ENCODE data around the gene BBS2. TPM values are rescaled to one million over a fixed set of nuclear protein-coding genes. Genes with fewer than 3 reads are reported as not detected.

Gene BBS2
- total RNA-seq, 3 donors from 2014 or later (not counting 1 experiment from before 2014, with no cell fraction given), result 36.8 to 40.3 (median 38.2) TPM

DNA sequence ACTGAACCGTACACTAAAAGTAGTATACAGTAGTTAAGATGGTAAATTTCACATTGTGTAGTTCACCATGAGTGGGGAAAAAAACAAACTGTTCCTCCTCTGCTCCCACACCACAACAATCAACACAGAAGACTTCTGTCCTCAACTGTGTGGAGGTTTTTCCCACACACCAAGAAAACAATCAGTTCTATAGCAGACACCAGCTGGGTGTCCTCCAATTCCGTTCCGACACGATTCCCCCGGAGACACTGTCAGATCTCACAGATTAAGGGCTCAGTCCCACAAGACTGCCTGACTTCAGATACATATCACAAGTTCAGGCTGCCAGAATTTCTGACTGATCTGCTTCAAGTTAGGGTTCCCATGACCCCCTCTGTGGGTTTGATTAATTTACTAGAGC lies 31.8 kb downstream of the BBS2 start:
- Mint-ChIP-seq H3K4me1 (no peaks in the 10 kb centered on the region), H3K27ac (no peak overlapping the region), H3K4me3 (no peak overlapping the region), H3K9me3 (no peaks in the 10 kb centered on the region), H3K36me3 (no peaks in the 10 kb centered on the region), H3K27me3 (ENCODE audit: low read depth in 2 of 2) (no peaks in the 10 kb centered on the region)
- H3K9me3 ChIP-seq (ENCODE audit: control insufficient read depth, insufficient read depth, low read length), result no peaks in the 10 kb centered on the region
- H3K36me3 ChIP-seq (ENCODE audit: control insufficient read depth, insufficient read depth, low read length), result peaks cover 22% of the 10 kb centered on the region
- 94% methylated on average over 4 of the region's 5 CpGs for WGBS (ENCODE audit: insufficient coverage)
- no peaks in the 10 kb centered on the region for H3K4me1 ChIP-seq (ENCODE audit: control insufficient read depth, insufficient read depth, low read length)
- no peak for DNase-seq
- no peak overlapping the region for H3K4me3 ChIP-seq (ENCODE audit: low read length)
- H3K27ac ChIP-seq (ENCODE audit: low read length), result no peak overlapping the region
- H3K27me3 ChIP-seq (ENCODE audit: control insufficient read depth, insufficient read depth, low read length), result no peaks in the 10 kb centered on the region
- TF ChIP-seq, protein P1, sequence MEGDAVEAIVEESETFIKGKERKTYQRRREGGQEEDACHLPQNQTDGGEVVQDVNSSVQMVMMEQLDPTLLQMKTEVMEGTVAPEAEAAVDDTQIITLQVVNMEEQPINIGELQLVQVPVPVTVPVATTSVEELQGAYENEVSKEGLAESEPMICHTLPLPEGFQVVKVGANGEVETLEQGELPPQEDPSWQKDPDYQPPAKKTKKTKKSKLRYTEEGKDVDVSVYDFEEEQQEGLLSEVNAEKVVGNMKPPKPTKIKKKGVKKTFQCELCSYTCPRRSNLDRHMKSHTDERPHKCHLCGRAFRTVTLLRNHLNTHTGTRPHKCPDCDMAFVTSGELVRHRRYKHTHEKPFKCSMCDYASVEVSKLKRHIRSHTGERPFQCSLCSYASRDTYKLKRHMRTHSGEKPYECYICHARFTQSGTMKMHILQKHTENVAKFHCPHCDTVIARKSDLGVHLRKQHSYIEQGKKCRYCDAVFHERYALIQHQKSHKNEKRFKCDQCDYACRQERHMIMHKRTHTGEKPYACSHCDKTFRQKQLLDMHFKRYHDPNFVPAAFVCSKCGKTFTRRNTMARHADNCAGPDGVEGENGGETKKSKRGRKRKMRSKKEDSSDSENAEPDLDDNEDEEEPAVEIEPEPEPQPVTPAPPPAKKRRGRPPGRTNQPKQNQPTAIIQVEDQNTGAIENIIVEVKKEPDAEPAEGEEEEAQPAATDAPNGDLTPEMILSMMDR (IDR thresholded peaks at IDR 0.05), result no peak
- intact Hi-C loops (cut with micrococcal nuclease), result no loop called here
- ATAC-seq, result no peak

DNA sequence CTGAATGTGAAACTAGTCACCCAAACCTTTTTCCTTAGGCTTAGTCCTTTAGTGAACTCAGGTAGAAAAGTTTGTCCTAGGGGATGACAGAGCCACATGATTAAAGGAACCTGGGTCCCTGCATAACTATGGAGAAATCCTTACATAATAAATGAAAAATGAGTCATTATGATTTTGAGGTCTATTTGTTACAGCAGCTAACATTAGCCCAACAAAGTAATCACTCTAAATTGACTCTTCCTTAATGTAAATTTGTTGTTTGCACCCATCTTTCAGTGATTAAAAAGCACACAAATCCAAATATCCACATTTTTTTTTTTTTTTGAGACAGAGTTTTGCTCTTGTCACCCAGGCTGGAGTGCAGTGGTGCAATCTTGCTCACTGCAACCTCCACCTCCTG lies 36.4 kb downstream of the BBS2 start:
- peaks cover 38% of the 10 kb centered on the region for H3K36me3 ChIP-seq (ENCODE audit: control insufficient read depth, insufficient read depth, low read length)
- intact Hi-C loops (cut with micrococcal nuclease), result no loop called here

DNA sequence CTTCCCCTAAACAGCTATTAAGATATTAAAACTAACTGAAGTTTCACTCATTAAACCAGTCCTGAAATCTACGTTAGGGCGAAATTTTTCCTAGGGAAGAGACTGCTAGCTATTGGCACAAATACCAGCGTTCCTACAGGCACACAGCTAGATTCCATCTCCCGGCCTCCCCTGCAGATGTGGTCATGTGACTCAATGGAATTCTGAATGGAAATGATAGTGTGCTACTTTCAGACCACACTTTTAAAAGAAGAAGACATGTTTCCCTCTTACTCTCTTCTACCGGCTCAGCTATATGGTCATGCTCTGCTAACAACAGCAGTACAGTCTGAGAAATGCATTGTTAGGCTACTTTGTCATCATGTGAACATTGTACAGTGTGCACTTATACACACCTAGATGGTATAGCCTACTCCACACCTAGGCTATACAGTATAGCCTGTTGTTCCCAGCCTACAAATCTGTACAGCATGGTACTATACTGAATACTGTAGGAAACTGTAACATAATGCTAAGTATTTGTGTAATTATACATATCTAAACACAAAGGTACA lies 37.1 kb downstream of the BBS2 start:
- ATAC-seq (no peak), DNase-seq (no peak)
- Histone ChIP-seq H3K27ac (ENCODE audit: low read length) (no peak overlapping the region), H3K36me3 (ENCODE audit: control insufficient read depth, insufficient read depth, low read length) (peaks cover 39% of the 10 kb centered on the region), H3K9me3 (ENCODE audit: control insufficient read depth, insufficient read depth, low read length) (no peaks in the 10 kb centered on the region), H3K27me3 (ENCODE audit: control insufficient read depth, insufficient read depth, low read length) (no peaks in the 10 kb centered on the region), H3K4me3 (ENCODE audit: low read length) (no peak overlapping the region), H3K4me1 (ENCODE audit: control insufficient read depth, insufficient read depth, low read length) (no peaks in the 10 kb centered on the region)
- peaks cover under 1% of the 10 kb centered on the region for H3K36me3 Mint-ChIP-seq
- H3K4me1 Mint-ChIP-seq, result no peaks in the 10 kb centered on the region
- H3K9me3 Mint-ChIP-seq, result no peaks in the 10 kb centered on the region
- H3K27me3 Mint-ChIP-seq (ENCODE audit: low read depth in 2 of 2), result no peaks in the 10 kb centered on the region
- intact Hi-C loops (cut with micrococcal nuclease), result no loop called here
- H3K4me3 Mint-ChIP-seq, result no peak overlapping the region
- WGBS (ENCODE audit: insufficient coverage), result 100% methylated on average over 5 of the region's 5 CpGs
- H3K27ac Mint-ChIP-seq, result no peak overlapping the region
- TF ChIP-seq, protein P1 (IDR thresholded peaks at IDR 0.05), result no peak

More for the DNA sequence above, 36.4 kb downstream of the BBS2 start:
- Mint-ChIP-seq H3K27me3 (ENCODE audit: low read depth in 2 of 2) (no peaks in the 10 kb centered on the region), H3K4me3 (no peak overlapping the region), H3K9me3 (no peaks in the 10 kb centered on the region), H3K36me3 (no peaks in the 10 kb centered on the region), H3K27ac (no peak overlapping the region), H3K4me1 (no peaks in the 10 kb centered on the region)
- TF ChIP-seq, protein P1 (IDR thresholded peaks at IDR 0.05), result no peak
- no peaks in the 10 kb centered on the region for H3K9me3 ChIP-seq (ENCODE audit: control insufficient read depth, insufficient read depth, low read length)
- DNase-seq, result no peak
- no peak for ATAC-seq
- no peaks in the 10 kb centered on the region for H3K27me3 ChIP-seq (ENCODE audit: control insufficient read depth, insufficient read depth, low read length)
- no peaks in the 10 kb centered on the region for H3K4me1 ChIP-seq (ENCODE audit: control insufficient read depth, insufficient read depth, low read length)
- no peak overlapping the region for H3K27ac ChIP-seq (ENCODE audit: low read length)
- H3K4me3 ChIP-seq (ENCODE audit: low read length), result no peak overlapping the region

DNA sequence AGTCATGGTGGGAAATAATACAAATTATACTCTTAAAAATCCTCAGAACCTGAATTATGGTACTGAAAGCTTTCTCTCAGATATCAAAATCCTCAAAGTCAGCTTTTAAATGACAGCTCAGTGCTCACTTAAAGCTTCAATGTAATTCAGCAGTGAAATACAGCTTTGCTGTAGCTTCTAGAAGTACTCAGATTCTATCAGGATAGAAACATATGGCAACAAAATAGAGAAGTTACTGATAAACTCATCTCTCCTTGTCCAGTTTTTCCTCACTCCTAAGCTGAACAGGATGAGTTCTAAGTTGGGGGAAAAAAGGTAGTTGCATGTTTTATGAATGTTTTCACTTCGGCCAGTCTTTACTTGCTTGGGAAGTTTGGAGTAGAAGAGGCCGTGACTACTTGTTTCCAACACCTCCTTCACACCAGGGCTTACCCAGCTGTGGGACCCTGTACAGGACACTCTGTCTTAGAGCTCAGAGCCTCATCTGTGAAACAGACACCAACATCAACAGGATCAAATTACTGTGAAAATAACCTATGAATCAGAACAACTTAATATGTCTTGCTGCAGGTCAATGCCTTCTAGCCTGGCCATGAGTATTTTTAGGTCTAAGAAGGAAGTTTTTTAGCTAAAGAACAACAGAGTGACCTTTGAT lies 38.2 kb downstream of the BBS2 start:
- Mint-ChIP-seq H3K9me3 (no peaks in the 10 kb centered on the region), H3K4me3 (no peak overlapping the region), H3K27ac (no peak overlapping the region), H3K36me3 (peaks cover 7% of the 10 kb centered on the region), H3K4me1 (no peaks in the 10 kb centered on the region), H3K27me3 (ENCODE audit: low read depth in 2 of 2) (no peaks in the 10 kb centered on the region)
- intact Hi-C loops (cut with micrococcal nuclease), result no loop called here
- ATAC-seq, result no peak
- TF ChIP-seq, protein P1 (IDR thresholded peaks at IDR 0.05), result no peak
- Histone ChIP-seq H3K4me3 (ENCODE audit: low read length) (no peak overlapping the region), H3K9me3 (ENCODE audit: control insufficient read depth, insufficient read depth, low read length) (no peaks in the 10 kb centered on the region), H3K36me3 (ENCODE audit: control insufficient read depth, insufficient read depth, low read length) (peaks cover 43% of the 10 kb centered on the region), H3K4me1 (ENCODE audit: control insufficient read depth, insufficient read depth, low read length) (no peaks in the 10 kb centered on the region), H3K27ac (ENCODE audit: low read length) (no peak overlapping the region), H3K27me3 (ENCODE audit: control insufficient read depth, insufficient read depth, low read length) (no peaks in the 10 kb centered on the region)
- 100% methylated on average over 1 of the region's 2 CpGs for WGBS (ENCODE audit: insufficient coverage)
- no peak for DNase-seq

Data from natural killer cell (primary cell).